ENCODE measurements around the gene TGFB3.

Gene TGFB3

DNA sequence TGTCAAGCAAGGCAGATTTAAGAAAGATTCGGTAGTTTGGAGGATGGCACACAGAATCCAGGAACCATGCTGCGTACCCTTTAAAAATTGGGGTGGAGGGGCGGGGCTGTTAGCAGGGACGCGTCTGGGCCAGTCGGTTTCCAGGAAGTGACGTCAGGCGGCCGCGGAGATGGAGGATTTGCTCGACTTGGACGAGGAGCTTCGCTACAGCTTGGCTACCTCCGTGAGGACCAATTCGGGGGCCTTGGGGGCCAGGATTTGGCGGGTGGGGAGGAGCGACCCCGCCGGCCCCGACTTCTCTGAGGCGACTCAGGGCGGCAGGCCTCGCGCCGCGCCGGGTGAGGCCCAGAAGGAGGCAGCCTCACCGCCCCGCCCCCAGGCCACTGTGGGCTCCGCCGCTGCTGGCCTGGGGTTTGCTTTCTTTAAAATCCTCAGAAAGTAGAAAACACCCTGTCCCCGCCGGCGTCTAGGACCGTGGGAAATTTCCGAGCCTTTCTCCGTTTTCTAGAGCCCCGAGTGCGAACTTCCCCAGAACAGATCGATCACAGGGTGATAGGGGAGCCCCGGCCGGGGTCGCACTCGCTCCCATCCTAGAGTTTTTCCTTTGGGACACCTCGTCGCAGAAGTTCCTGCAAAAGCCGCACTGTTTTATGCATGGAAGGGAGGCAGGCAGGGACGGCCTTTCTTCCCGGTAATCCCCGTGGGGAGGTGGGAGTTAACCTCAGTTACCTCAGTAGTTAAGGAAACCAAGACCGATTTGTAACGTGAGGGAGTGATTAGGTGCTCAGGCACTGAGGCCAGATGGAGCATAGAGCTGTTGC is 4.0 kb upstream of the TGFB3 start, which contains the start of gene IFT43:
Gene IFT43 (plus strand): TSS at position 146 of the 821 bp plus-strand sequence. CDS start 24 bp downstream, at position 170.
- peak; percentile 76 for DNase-seq

DNA sequence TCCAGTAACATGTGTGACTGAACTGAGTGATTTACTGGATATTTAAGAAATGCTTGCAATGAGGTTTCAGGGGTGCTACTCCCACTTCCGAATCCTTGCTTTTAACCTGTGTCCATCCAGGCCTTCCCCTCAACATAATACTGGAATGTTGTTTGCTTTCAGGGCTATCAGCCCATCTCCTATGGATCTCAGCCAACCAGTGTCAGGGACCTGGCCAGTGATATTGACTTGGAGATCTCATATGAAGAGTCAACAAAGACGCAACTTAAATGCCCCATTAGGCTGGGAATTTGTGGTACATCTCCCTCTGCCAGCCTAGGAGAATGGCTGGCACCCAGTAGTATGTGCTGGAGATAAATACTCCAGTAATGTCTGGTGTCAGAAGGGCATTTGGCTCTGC is 2.9 kb upstream of the TGFB3 start:
- no peak for DNase-seq

GRCh38 chr14:75983019-75983358 is 1.2 kb upstream of the TGFB3 start:
- no peak for DNase-seq

GRCh38 chr14:75982266-75983018 is 647 bp upstream of the TGFB3 start:
- DNase-seq: peak; percentile 81

- DNase-seq: no peak
Observed at GRCh38 chr14:75980856-75981255, 939 bp downstream of the TGFB3 start.

- peak; percentile 15 for DNase-seq
Observed at GRCh38 chr14:75979648-75980565, 1.9 kb downstream of the TGFB3 start.

- DNase-seq: peak; percentile 60
Observed at GRCh38 chr14:75979071-75979571, 2.7 kb downstream of the TGFB3 start.

DNA sequence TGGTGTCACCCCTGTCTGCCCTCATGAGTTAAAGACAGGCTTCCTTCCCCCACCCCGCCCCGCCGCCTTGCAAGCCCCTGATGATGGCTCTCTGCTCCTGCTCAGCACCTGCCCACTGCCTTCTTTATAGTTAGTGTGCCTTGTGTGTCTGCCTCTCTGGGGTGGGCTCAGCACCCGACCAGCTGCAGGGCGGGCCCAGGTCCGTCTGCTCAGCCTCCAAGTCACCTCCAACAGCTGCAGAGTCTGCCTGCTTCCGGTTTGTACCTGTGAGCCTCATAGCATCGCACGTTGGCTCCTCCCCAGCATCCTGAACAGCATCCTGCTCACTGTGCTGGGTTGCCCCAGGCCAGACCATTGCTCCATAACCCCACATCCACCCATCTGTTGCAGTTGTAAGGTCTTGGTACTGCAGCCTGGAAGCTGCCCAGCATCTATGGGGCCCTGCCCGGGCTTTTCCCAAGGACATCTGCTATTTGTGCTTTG is 3.5 kb downstream of the TGFB3 start:
- no peak for DNase-seq

DNA sequence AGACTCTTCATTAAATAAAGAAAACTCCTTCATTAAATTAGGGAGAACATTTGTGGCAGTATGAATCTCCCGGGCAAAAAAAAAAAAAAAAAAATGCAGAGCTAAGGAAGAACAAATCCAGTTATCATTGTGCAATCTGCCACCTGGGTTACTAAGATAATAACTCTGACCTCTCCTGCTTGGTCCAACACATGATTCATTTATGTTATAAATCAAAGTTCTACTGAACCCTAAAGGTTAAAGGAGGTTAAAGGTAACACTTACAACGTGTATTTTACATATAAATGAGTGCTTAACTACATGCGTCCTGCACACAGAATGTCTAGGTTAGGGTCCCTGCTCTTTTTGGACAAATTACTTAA is 4.2 kb downstream of the TGFB3 start:
- peak; percentile 15 for DNase-seq

DNA sequence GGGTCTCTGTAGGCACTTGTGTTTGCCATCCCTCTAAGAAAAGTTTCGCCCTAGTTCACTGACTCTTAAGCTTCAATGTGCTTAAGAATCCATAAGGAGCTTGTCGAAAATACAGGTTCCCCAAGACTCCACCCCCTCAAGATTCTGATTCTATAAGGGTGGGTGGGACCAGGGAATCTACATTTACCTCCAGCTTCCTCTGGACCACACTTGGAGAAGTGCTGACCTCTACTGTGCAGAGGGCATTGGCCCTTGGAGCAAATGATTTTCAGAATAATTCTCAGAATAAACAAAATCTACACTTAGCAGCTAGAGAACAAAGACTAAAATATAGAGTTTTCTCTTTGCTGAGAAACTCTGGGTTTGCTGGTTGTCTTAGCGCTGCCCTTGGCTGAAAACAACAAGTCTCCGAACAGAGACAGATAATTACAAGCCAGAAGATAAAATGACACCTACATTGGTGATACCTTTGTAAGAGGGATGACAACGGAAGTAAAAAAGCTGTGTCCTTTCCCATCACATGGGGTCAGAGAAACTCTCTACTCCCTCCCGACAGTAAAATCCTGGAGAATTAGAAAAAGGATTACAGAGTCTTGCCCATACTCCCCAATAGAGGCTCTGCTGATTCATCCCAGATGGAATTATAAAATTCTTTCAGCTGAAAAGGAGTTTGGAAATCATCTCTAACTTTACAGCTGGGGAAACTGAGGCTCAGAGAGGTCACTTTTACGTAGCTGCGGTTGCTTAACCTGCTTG is 4.8 kb downstream of the TGFB3 start:
- DNase-seq: peak; percentile 31

- DNase-seq: no peak
Observed at GRCh38 chr14:75972801-75973421, 8.9 kb downstream of the TGFB3 start.

DNA sequence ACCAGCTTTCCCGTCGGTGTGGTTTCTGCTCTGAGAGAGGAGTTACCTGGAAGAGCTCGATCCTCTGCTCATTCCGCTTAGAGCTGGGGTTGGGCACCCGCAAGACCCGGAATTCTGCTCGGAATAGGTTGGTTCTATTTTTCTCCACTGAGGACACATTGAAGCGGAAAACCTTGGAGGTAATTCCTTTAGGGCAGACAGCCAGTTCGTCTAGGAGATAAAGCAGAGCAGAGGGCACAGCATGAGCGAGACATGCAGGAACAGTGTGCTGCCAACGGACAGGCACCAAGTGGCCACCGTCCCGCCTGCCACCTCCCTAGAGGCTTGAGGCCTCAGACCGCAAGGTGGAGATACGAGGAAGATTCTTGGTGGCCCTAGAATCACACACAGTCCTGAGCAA is 10.3 kb downstream of the TGFB3 start:
- DNase-seq: no peak

GRCh38 chr14:75970989-75971388 is 10.8 kb downstream of the TGFB3 start:
- DNase-seq: no peak

DNA sequence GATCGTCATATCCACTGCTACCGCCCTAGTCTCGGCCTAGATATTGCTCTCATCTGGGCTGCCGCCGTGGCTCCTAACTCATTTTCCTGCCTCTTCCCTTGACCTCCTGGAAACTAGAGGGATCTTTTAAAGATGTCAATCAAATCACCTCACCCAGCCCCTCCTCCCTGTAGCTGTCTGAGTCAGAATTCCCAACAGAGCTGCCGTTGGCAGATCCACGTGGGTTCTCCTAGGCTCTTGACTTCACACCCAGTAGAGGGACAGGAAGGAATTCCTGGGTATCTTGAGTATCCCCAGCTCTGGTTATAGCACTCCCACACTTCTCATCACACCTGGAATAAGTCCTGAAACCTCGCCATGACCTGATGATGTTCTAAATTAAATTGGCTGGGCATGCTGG is 11.9 kb downstream of the TGFB3 start:
- peak; percentile 42 for DNase-seq

DNA sequence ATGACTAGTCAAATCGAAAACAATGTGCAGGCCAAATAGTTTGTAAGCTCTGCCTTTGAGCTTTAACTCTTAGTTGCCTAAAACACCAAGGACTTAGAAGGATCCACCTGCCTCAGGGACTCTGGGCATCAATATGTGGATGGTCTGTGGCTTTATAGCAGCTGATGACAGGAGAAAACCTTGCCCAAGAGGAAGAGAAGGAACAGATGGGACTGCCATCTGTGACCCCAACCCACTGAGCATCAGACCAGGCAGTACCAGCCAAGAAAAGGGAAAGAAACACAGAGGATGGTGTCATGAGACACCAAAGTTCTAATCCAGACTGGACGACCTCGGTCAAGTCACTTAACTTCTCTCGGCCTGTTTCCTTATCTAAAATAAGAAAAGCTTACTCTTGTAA is 12.7 kb downstream of the TGFB3 start:
- no peak for DNase-seq

- peak; percentile 87 for DNase-seq
Observed at GRCh38 chr14:75968456-75968855, 13.3 kb downstream of the TGFB3 start.

- no peak for DNase-seq
Observed at GRCh38 chr14:75967866-75968265, 13.9 kb downstream of the TGFB3 start.

- no peak for DNase-seq
Observed at GRCh38 chr14:75961662-75962061, 20.1 kb downstream of the TGFB3 start.

- DNase-seq: no peak
Observed at GRCh38 chr14:75960231-75960630, 21.6 kb downstream of the TGFB3 start.

GRCh38 chr14:75959031-75959430 is 22.8 kb downstream of the TGFB3 start:
- no peak for DNase-seq

- DNase-seq: no peak
Observed at GRCh38 chr14:75952489-75952888, 29.3 kb downstream of the TGFB3 start.

- no peak for DNase-seq
Observed at GRCh38 chr14:75946785-75947184, 35.0 kb downstream of the TGFB3 start.
